ENCODE measurements around the gene PARD3. TPM values are rescaled to one million over a fixed set of nuclear protein-coding genes. Genes with fewer than 3 reads are reported as not detected.
"Not testable (repeated sequence)": the region's sequence is repeated elsewhere in the genome, so short reads cannot be mapped to it uniquely, and the experiment has no call there.

PARD3 gene
- total RNA-seq, 1 donor from 2014 or later: 34.1 TPM

DNA sequence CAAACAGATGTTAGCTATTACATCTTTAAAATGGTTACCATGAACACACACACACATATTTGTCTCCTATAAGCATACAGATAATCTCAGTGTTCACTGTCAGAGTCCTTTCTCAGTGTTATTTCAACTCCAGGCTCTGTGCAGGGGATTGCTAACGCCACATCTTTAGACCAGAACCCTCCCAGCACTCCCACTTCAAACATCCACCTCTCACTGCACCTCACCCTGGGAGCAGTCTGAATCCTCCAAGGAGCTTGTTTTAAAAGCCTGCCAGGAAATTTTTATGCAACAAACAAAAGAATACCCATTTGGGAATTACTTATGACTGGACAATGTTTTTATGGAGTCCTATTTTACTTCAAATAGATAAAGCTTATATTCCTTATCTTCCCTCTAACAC, 107.4 kb downstream of the PARD3 start:
- DNase-seq (no peak), ATAC-seq (no peak)
- no peaks in the 10 kb centered on the region for H3K36me3 ChIP-seq
- no peaks in the 10 kb centered on the region for H3K27me3 ChIP-seq (ENCODE audit: low read depth)
- intact Hi-C loops (cut with DNase I): no loop called here
- no peak overlapping the region for H3K4me3 ChIP-seq
- H3K9me3 ChIP-seq: no peaks in the 10 kb centered on the region
- no peak for TF ChIP-seq CTCF (IDR thresholded peaks at IDR 0.05)
- peak overlapping the region; percentile 28 for H3K27ac ChIP-seq
- H3K4me1 ChIP-seq: peaks cover 74% of the 10 kb centered on the region

DNA sequence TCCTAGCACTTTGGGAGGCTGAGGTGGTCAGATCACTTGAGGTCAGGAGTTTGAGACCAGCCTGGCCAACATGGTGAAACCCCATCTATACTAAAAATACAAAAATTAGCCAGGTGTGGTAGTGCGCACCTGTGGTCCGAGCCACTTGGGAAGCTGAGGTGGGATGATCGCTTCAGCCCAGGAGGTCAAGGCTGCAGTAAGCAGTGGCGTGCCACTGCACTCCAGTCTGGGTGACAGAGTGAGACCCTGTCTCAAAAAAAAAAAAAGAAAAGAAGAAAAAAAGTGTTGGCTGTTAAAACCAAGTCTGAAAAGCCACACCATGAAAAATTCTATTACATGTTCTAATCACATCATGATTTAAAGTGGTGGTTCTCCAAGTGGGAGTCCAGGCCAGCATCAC, 108.1 kb downstream of the PARD3 start:
- DNase-seq; H3K27me3 ChIP-seq (ENCODE audit: low read depth); H3K36me3 ChIP-seq; H3K4me3 ChIP-seq; intact Hi-C loops (cut with DNase I); H3K9me3 ChIP-seq; ATAC-seq: not testable (repeated sequence)
- H3K27ac ChIP-seq: peak overlapping the region; percentile 28
- H3K4me1 ChIP-seq: peaks cover 74% of the 10 kb centered on the region

DNA sequence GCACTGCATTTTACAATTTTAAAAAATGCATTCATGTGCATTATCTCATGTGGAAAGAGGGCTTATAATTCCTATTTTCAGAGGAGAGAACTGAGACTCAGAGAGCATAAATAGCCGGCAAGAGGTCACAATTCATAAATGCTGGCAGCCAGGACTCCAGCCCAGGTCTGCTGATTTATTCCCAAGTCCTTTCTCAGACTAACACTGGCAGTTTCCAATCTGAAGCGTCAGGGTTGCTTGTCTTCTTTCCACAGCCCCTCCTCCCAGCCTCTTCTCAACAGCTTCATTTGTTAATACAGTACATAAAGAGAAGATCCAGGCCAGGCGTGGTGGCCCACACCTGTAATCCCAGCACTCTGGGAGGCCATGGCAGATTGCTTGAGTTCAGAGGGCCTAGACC, 108.9 kb downstream of the PARD3 start:
- H3K36me3 ChIP-seq: no peaks in the 10 kb centered on the region
- no peak for ATAC-seq
- H3K27ac ChIP-seq: peak overlapping the region; percentile 44
- no peak overlapping the region for H3K4me3 ChIP-seq
- peaks cover 68% of the 10 kb centered on the region for H3K4me1 ChIP-seq
- intact Hi-C loops (cut with DNase I): no loop called here
- H3K27me3 ChIP-seq (ENCODE audit: low read depth): no peaks in the 10 kb centered on the region
- no peak for TF ChIP-seq CTCF (IDR thresholded peaks at IDR 0.05)
- DNase-seq: no peak
- H3K9me3 ChIP-seq: no peaks in the 10 kb centered on the region

- intact Hi-C loops (cut with DNase I): no loop called here
- ATAC-seq (no peak), DNase-seq (no peak)
- H3K27me3 ChIP-seq (ENCODE audit: low read depth): no peaks in the 10 kb centered on the region
- no peak for TF ChIP-seq CTCF (IDR thresholded peaks at IDR 0.05)
- H3K27ac ChIP-seq: peak overlapping the region; percentile 44
- H3K36me3 ChIP-seq: no peaks in the 10 kb centered on the region
- peaks cover 63% of the 10 kb centered on the region for H3K4me1 ChIP-seq
- H3K9me3 ChIP-seq: no peaks in the 10 kb centered on the region
- no peak overlapping the region for H3K4me3 ChIP-seq
Measured at GRCh38 chr10:34705563-34705962, 109.5 kb downstream of the PARD3 start.

DNA sequence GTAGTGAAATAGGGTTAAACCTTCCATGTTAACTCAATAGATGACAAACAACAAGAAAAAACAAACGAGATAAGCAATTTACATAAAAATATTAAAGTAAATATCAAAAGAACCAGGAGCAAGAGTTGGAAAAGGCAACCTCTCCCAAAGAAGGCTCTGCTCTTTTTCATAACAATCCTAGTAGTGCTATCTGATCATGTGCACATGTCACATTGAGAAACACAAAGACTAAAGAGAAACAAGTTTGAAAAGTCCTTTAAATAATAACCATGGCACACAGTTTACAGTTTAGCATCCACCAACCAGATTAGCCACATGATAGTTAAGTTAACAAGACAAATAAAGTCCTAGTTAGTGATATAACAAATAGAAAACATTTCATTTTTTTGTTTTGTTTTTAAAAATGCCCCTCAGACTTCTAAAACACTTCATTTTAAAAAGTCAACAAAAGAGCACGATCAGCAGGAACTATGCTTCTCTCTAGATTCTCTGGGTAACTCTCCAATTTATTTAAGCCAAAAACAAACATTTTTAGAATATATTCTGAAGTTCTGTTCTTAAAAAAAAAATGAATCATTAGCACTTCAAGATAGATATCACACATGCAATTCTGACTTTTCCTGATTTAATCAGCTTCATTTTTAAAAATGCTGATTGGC, 110.4 kb downstream of the PARD3 start:
- Histone ChIP-seq H3K27me3 (ENCODE audit: low read depth) (no peaks in the 10 kb centered on the region), H3K36me3 (no peaks in the 10 kb centered on the region), H3K4me3 (no peak overlapping the region), H3K9me3 (no peaks in the 10 kb centered on the region), H3K27ac (peak overlapping the region; percentile 44), H3K4me1 (peaks cover 65% of the 10 kb centered on the region)
- intact Hi-C loops (cut with DNase I): no loop called here
- ATAC-seq (no peak), DNase-seq (no peak)
- TF ChIP-seq CTCF (IDR thresholded peaks at IDR 0.05): no peak

- Histone ChIP-seq H3K27me3 (ENCODE audit: low read depth) (no peaks in the 10 kb centered on the region), H3K27ac (no peak overlapping the region), H3K4me3 (no peak overlapping the region), H3K4me1 (peaks cover 70% of the 10 kb centered on the region), H3K36me3 (no peaks in the 10 kb centered on the region), H3K9me3 (no peaks in the 10 kb centered on the region)
- no peak for TF ChIP-seq CTCF (IDR thresholded peaks at IDR 0.05)
- DNase-seq (no peak), ATAC-seq (no peak)
- intact Hi-C loops (cut with DNase I): no loop called here
Measured at GRCh38 chr10:34702982-34703381, 112.1 kb downstream of the PARD3 start.

Measured in lower lobe of right lung (tissue), 2 donors.